HL-60/S4 treated with phorbol 12-myristate 13-acetate at 8.2 ng/mL for 4 days and 3 days (cell line): ENCODE data around the gene BLCAP.
"Not testable (repeated sequence)": the region's sequence is repeated elsewhere in the genome, so short reads cannot be mapped to it uniquely, and the experiment has no call there.

ENCODE experiments used
- in situ Hi-C: fragments of 300-500 bp; cut with MboI; formaldehyde crosslinking; loops from 2 replicates; pipeline ENCODE4 v1.15.0; 2022; ENCODE audit warnings: low sequenced_read_pairs

Gene BLCAP

GRCh38 chr20:37527638-37528445 is at the start of gene BLCAP:
Gene BLCAP (minus strand): TSS chr20:37527876. CDS start chr20:37519174, 8,702 bp downstream.
- in situ Hi-C loops, result loop anchor here (10.0 kb wide), 1 partner anchor 263 kb away; the partner anchor contains the start of gene GHRH

GRCh38 chr20:37577436-37577835 is 49.8 kb upstream of the BLCAP start:
- in situ Hi-C loops, result not testable (repeated sequence)

GRCh38 chr20:37576911-37577310 is 49.2 kb upstream of the BLCAP start:
- in situ Hi-C loops, result no loop called here

- in situ Hi-C loops, result no loop called here
These were observed 48.2 kb upstream of the BLCAP start for GRCh38 chr20:37575884-37576283.

- in situ Hi-C loops, result loop anchor here (25.0 kb wide), 3 partner anchors 638 to 838 kb away; partner anchors contain the start of gene LBP
These were observed 46.7 kb upstream of the BLCAP start for GRCh38 chr20:37574199-37574890.

GRCh38 chr20:37573626-37574198 is 46.0 kb upstream of the BLCAP start:
- in situ Hi-C loops, result loop anchor here (25.0 kb wide), 3 partner anchors 639 to 839 kb away; partner anchors contain the start of gene LBP

GRCh38 chr20:37571033-37571432 is 43.4 kb upstream of the BLCAP start:
- in situ Hi-C loops, result loop anchor here (25.0 kb wide), 3 partner anchors 641 to 841 kb away; partner anchors contain the start of gene LBP

- in situ Hi-C loops, result loop anchor here (25.0 kb wide), 3 partner anchors 642 to 842 kb away; partner anchors contain the start of gene LBP
These were observed 42.7 kb upstream of the BLCAP start for GRCh38 chr20:37570419-37570818.

GRCh38 chr20:37567671-37568588 is 40.3 kb upstream of the BLCAP start:
- in situ Hi-C loops, result loop anchor here (10.0 to 25.0 kb wide), 4 partner anchors 427 to 844 kb away; partner anchors contain the start of gene LBP

GRCh38 chr20:37567331-37567665 is 39.6 kb upstream of the BLCAP start:
- in situ Hi-C loops, result loop anchor here (10.0 to 25.0 kb wide), 4 partner anchors 428 to 845 kb away; partner anchors contain the start of gene LBP

GRCh38 chr20:37566590-37567330 is 39.1 kb upstream of the BLCAP start:
- in situ Hi-C loops, result loop anchor here (10.0 to 25.0 kb wide), 4 partner anchors 428 to 846 kb away; partner anchors contain the start of gene LBP

- in situ Hi-C loops, result loop anchor here (10.0 to 25.0 kb wide), 4 partner anchors 430 to 847 kb away; partner anchors contain the start of gene LBP
These were observed 37.6 kb upstream of the BLCAP start for GRCh38 chr20:37565134-37565811.

- in situ Hi-C loops, result loop anchor here (10.0 to 25.0 kb wide), 4 partner anchors 430 to 848 kb away; partner anchors contain the start of gene LBP
These were observed 36.9 kb upstream of the BLCAP start for GRCh38 chr20:37564388-37565133.

GRCh38 chr20:37564016-37564387 is 36.3 kb upstream of the BLCAP start:
- in situ Hi-C loops, result loop anchor here (10.0 to 25.0 kb wide), 4 partner anchors 431 to 848 kb away; partner anchors contain the start of gene LBP

- in situ Hi-C loops, result loop anchor here (10.0 to 25.0 kb wide), 4 partner anchors 432 to 849 kb away; partner anchors contain the start of gene LBP
These were observed 35.2 kb upstream of the BLCAP start for GRCh38 chr20:37562695-37563480.

- in situ Hi-C loops, result loop anchor here (10.0 to 25.0 kb wide), 4 partner anchors 434 to 852 kb away; partner anchors contain the start of gene LBP
These were observed 33.0 kb upstream of the BLCAP start for GRCh38 chr20:37560629-37561028.
